A549 treated with GW870086 at 1 μM for 4 hours (cell line): ENCODE data around the gene RABGGTA. TPM values are rescaled to one million over a fixed set of nuclear protein-coding genes. Genes with fewer than 3 reads are reported as not detected.

Source experiments
- total RNA-seq: library from RNA; stranded (reverse); fragments of 200-300 nt; extraction: Qiagen RNA extraction; gene quantifications from 5 replicates; pipeline ENCODE4 v1.2.3, GENCODE V29; 2022; ENCODE audit warnings: low read depth

RABGGTA gene, protein sequence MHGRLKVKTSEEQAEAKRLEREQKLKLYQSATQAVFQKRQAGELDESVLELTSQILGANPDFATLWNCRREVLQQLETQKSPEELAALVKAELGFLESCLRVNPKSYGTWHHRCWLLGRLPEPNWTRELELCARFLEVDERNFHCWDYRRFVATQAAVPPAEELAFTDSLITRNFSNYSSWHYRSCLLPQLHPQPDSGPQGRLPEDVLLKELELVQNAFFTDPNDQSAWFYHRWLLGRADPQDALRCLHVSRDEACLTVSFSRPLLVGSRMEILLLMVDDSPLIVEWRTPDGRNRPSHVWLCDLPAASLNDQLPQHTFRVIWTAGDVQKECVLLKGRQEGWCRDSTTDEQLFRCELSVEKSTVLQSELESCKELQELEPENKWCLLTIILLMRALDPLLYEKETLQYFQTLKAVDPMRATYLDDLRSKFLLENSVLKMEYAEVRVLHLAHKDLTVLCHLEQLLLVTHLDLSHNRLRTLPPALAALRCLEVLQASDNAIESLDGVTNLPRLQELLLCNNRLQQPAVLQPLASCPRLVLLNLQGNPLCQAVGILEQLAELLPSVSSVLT
- total RNA-seq: 16.1 to 17.8 TPM (median 17.2 TPM) in 5 replicates

DNA sequence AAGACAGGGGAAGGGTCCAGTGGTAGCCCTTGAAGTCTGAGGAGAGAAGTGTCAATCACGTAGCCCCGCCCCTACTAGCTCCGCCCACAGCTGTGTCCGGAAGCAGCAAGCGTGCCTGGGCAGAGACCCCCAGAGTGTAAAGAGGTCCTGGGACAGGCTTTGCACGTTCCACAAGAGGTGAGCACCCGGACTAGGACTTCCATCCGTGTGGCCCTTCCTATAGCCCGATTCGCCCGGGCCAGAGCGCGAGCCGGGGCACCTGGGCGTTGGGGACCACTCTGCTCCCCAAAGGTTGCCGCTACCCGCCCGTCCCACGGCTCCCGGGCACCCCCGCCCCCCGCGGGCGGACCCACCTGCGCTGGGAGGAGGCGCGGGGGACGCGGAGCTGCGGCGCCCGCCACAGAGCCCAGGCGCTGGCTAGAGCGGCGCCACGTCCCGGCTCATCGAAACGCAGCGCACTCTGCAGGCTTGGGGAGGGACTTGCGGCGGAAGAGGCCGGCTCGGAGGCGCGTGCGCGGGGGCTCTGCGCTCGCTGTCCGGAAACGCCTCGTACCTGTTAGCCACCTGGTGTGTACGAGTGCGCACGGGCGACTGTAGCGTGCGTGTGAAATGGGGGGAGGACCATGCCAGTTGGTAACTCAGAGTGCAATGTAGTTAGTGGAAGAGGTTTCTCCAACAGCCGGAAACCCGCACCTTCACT lies at the start of gene RABGGTA:
Gene RABGGTA, minus strand, starts transcription at position 464 of the 700 bp plus-strand sequence. CDS start 482 bp downstream, outside the sequence.

GRCh38 chr14:24310646-24311604 lies 39.5 kb upstream of the RABGGTA start, which contains the start of gene LTB4R:
LTB4R (plus strand) TSS chr14:24311502; CDS start chr14:24315652, 4,150 bp downstream.

DNA sequence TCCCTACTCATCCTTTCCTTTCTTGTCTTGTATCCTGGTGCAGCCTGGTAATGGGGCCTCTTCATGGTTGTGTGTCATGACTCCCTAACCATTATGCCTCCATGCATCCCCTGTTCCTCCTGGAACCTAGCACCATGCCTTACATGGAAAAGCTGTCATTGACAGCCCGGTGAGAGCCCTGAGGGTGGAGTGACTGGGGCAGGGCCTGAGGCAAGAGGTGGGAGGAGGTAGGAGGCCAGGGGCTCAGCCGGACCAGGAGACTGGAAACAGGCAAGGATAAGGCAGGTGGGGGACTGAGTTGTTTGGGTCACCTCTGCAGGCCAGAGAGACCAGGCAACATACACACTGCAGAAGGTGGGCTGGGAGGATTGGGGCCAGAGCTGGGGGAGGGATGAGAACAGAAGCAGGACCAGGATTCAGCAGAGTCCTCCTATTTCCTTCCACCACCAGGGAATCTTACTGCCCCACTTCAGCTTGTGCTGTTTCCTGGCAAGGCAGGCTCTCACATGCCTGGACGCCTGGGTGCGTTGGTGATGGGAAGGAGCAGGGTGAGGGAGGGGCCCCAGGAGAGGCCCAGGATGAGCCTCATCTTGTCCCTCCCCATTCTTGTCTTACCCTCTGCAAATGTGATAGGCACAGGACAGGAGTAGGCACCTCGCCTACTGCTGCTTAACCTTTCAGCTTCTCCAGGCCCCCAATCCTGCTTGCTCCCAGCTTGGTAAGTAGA lies 38.3 kb upstream of the RABGGTA start, which contains the start of gene LTB4R2:
Gene LTB4R2, plus strand, starts transcription at position 603 of the 727 bp plus-strand sequence. CDS start 525 bp downstream, outside the sequence.

GRCh38 chr14:24307575-24308341 lies 36.4 kb upstream of the RABGGTA start, which contains the start of gene CIDEB:
CIDEB (minus strand) TSS chr14:24307977; CDS start chr14:24307858, 119 bp downstream.

GRCh38 chr14:24299255-24300191 lies 28.1 kb upstream of the RABGGTA start, which contains the start of the genes DHRS1 and NOP9:
DHRS1 (minus strand) TSS chr14:24299780; CDS start chr14:24299106, 674 bp downstream.
NOP9 (plus strand) TSS chr14:24299850; CDS start chr14:24299955, 105 bp downstream.

GRCh38 chr14:24262821-24263733 lies 8.3 kb downstream of the RABGGTA start, which contains the start of gene TGM1:
TGM1 (minus strand) TSS chr14:24263177; CDS start chr14:24262352, 825 bp downstream.

GRCh38 chr14:24232645-24233537 lies 38.5 kb downstream of the RABGGTA start, which contains the start of gene GMPR2:
GMPR2 (plus strand) TSS chr14:24232929; CDS start chr14:24233254, 325 bp downstream.

GRCh38 chr14:24232121-24232644 lies 39.2 kb downstream of the RABGGTA start, which contains the start of gene NEDD8:
NEDD8 (minus strand) TSS chr14:24232367; CDS start chr14:24232267, 100 bp downstream.

Other genes with a start within 250 kb of the RABGGTA start
- 0.33 to 0.75 TPM (median 0.61 TPM) in 5 replicates for gene CARMIL3, start 219.6 kb downstream of the RABGGTA start, total RNA-seq
- 0.06 to 0.16 TPM (median 0.15 TPM) in 3 of 5 replicates, not detected in the others for gene CPNE6, start 200.0 kb downstream of the RABGGTA start, total RNA-seq
- gene PCK2, start 177.3 kb downstream of the RABGGTA start, total RNA-seq: 18.0 to 23.5 TPM (median 19.5 TPM) in 5 replicates
- 19.4 to 22.8 TPM (median 20.8 TPM) in 5 replicates for gene DCAF11, start 156.8 kb downstream of the RABGGTA start, total RNA-seq
- gene NRL, start 156.6 kb downstream of the RABGGTA start, total RNA-seq: 0.75 to 1.1 TPM (median 1.0 TPM) in 5 replicates
- gene FITM1, start 140.9 kb downstream of the RABGGTA start, total RNA-seq: 0.17 TPM in 2 of 5 replicates, not detected in the others
- 157 to 192 TPM (median 167 TPM) in 5 replicates for gene PSME1, start 135.4 kb downstream of the RABGGTA start, total RNA-seq
- gene EMC9, start 130.0 kb downstream of the RABGGTA start, total RNA-seq: 47.8 to 65.7 TPM (median 59.1 TPM) in 5 replicates
- gene PSME2, start 125.0 kb downstream of the RABGGTA start, total RNA-seq: 161 to 196 TPM (median 170 TPM) in 5 replicates
- gene RNF31, start 124.1 kb downstream of the RABGGTA start, total RNA-seq: 20.9 to 32.8 TPM (median 29.5 TPM) in 5 replicates
- gene IRF9, start 110.3 kb downstream of the RABGGTA start, total RNA-seq: 15.3 to 20.5 TPM (median 18.1 TPM) in 5 replicates
- 3.5 to 5.5 TPM (median 5.2 TPM) in 5 replicates for gene REC8, start 99.5 kb downstream of the RABGGTA start, total RNA-seq
- gene IPO4, start 82.8 kb downstream of the RABGGTA start, total RNA-seq: 71.7 to 83.4 TPM (median 76.3 TPM) in 5 replicates
- gene TM9SF1, start 76.2 kb downstream of the RABGGTA start, total RNA-seq: 63.4 to 67.1 TPM (median 65.5 TPM) in 5 replicates
- gene TSSK4, start 65.9 kb downstream of the RABGGTA start, total RNA-seq: not detected in 5 replicates
- 76.1 to 96.4 TPM (median 81.8 TPM) in 5 replicates for gene CHMP4A, start 58.1 kb downstream of the RABGGTA start, total RNA-seq
- gene MDP1, start 55.5 kb downstream of the RABGGTA start, total RNA-seq: 28.4 to 32.8 TPM (median 30.6 TPM) in 5 replicates
- 438 to 493 TPM (median 454 TPM) in 5 replicates for gene NEDD8, start 39.2 kb downstream of the RABGGTA start, total RNA-seq
- 55.3 to 62.7 TPM (median 61.5 TPM) in 5 replicates for gene GMPR2, start 38.7 kb downstream of the RABGGTA start, total RNA-seq
- 31.8 to 38.3 TPM (median 37.1 TPM) in 5 replicates for gene TINF2, start 29.0 kb downstream of the RABGGTA start, total RNA-seq
- 0.81 to 1.5 TPM (median 1.2 TPM) in 5 replicates for gene TGM1, start 8.4 kb downstream of the RABGGTA start, total RNA-seq
- 8.1 to 13.1 TPM (median 10.3 TPM) in 5 replicates for gene DHRS1, start 28.2 kb upstream of the RABGGTA start, total RNA-seq
- 14.8 to 17.6 TPM (median 16.2 TPM) in 5 replicates for gene NOP9, start 28.3 kb upstream of the RABGGTA start, total RNA-seq
- gene CIDEB, start 36.4 kb upstream of the RABGGTA start, total RNA-seq: 0.17 to 0.72 TPM (median 0.19 TPM) in 5 replicates
- gene LTB4R2, start 38.5 kb upstream of the RABGGTA start, total RNA-seq: 2.8 to 5.1 TPM (median 4.4 TPM) in 5 replicates
- 3.9 to 6.3 TPM (median 5.2 TPM) in 5 replicates for gene LTB4R, start 39.9 kb upstream of the RABGGTA start, total RNA-seq
- gene ADCY4, start 63.5 kb upstream of the RABGGTA start, total RNA-seq: not detected in 5 replicates
- gene RIPK3, start 68.4 kb upstream of the RABGGTA start, total RNA-seq: not detected in 5 replicates
- gene NFATC4, start 96.6 kb upstream of the RABGGTA start, total RNA-seq: 0.06 to 0.47 TPM (median 0.31 TPM) in 3 of 5 replicates, not detected in the others
- gene NYNRIN, start 127.4 kb upstream of the RABGGTA start, total RNA-seq: 0.25 to 0.34 TPM (median 0.26 TPM) in 5 replicates
- 1.0 to 1.7 TPM (median 1.2 TPM) in 5 replicates for gene CBLN3, start 158.1 kb upstream of the RABGGTA start, total RNA-seq
- 23.4 to 28.8 TPM (median 27.6 TPM) in 5 replicates for gene KHNYN, start 158.4 kb upstream of the RABGGTA start, total RNA-seq
- 42.3 to 50.6 TPM (median 48.6 TPM) in 5 replicates for gene SDR39U1, start 171.2 kb upstream of the RABGGTA start, total RNA-seq
- not detected in 5 replicates for gene CMA1, start 236.7 kb upstream of the RABGGTA start, total RNA-seq